C4-2B (cell line): ENCODE measurements around the gene ACAD10.
"Not testable (repeated sequence)": the region's sequence is repeated elsewhere in the genome, so short reads cannot be mapped to it uniquely, and the experiment has no call there.

Source experiments
- H3K27ac ChIP-seq: fragments of 450-650 bp; 2 replicates; pipeline ENCODE4 v1.5.1; 2017
- ZFX ChIP-seq: fragments of 450-650 bp; IDR thresholded peaks from 2 replicates; pipeline ENCODE4 v1.6.1; 2017
- TF ChIP-seq, protein P1 (sequence below): fragments of 450-650 bp; conservative IDR thresholded peaks from 2 replicates; pipeline ENCODE4 v1.5.1; 2017; ENCODE audit warnings: mild to moderate bottlenecking

The ACAD10 gene

DNA sequence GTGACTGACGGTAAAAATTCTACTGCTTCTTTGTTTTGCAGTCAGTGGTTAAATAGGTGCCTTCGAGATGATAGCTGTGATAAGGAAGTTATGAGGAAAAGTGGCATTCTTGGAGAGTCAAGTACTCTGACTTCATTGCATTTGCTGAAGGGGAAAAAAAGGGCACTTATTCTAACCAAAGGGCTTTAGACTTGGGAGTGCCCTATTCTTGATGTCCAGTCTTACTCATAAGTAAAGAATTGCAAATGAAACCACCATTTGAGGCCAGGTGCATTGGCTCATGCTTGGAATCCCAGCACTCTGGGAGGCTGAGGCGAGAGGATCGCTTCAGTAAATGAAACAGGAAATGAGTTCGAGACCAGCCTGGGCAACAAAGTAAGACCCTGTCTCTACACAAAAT, 40.4 kb upstream of the ACAD10 start:
- no peak overlapping the region for H3K27ac ChIP-seq

DNA sequence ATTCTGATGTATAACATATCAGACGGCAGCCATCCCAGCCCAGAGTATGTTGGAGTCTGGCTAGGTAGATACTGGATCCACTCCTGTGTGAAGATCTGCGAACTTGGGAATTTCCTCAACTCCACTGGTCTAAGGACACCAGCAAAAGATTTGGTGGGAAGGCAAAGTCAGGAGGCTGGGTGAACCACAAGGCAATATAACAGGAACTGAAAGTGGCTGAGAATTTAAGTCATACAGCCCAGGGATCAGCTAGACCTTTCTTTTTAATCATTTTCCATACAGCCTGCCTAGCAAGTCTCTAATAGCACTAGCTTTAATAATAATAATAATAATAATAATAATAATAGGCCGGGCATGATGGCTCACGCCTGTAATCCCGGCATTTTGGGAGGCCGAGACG, 34.9 kb upstream of the ACAD10 start:
- no peak overlapping the region for H3K27ac ChIP-seq
- TF ChIP-seq, protein P1, sequence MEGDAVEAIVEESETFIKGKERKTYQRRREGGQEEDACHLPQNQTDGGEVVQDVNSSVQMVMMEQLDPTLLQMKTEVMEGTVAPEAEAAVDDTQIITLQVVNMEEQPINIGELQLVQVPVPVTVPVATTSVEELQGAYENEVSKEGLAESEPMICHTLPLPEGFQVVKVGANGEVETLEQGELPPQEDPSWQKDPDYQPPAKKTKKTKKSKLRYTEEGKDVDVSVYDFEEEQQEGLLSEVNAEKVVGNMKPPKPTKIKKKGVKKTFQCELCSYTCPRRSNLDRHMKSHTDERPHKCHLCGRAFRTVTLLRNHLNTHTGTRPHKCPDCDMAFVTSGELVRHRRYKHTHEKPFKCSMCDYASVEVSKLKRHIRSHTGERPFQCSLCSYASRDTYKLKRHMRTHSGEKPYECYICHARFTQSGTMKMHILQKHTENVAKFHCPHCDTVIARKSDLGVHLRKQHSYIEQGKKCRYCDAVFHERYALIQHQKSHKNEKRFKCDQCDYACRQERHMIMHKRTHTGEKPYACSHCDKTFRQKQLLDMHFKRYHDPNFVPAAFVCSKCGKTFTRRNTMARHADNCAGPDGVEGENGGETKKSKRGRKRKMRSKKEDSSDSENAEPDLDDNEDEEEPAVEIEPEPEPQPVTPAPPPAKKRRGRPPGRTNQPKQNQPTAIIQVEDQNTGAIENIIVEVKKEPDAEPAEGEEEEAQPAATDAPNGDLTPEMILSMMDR = no peak
- no peak for TF ChIP-seq ZFX

More for the DNA sequence above, 40.4 kb upstream of the ACAD10 start:
- TF ChIP-seq, protein P1 = no peak
- TF ChIP-seq ZFX = no peak

- not testable (repeated sequence) for H3K27ac ChIP-seq
Measured at GRCh38 chr12:111652530-111652929, 33.3 kb upstream of the ACAD10 start.

DNA sequence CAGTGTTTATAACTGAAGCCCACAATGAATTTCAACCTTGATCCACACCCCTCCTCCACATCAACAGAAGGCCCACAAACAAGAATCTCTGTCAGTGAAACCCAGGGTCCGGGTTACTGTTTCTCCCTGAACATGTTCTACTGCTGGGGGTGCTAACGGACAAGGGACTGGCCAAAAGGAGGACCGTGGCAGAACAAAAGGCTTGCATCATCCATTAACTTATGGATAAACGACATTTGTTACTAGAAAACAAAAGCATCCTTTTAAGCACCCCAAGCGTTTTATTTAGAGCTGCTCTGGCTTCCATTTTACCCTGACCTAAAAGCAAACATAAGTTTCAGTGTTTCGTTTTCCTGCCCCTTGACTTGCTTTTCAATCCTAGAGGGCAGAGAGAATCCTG, 32.3 kb upstream of the ACAD10 start:
- TF ChIP-seq ZFX = no peak
- TF ChIP-seq, protein P1 = no peak

GRCh38 chr12:111655356-111655755, 30.5 kb upstream of the ACAD10 start:
- TF ChIP-seq ZFX = no peak
- TF ChIP-seq, protein P1 = no peak
- H3K27ac ChIP-seq = no peak overlapping the region

More for the DNA sequence above, 32.3 kb upstream of the ACAD10 start:
- no peak overlapping the region for H3K27ac ChIP-seq

DNA sequence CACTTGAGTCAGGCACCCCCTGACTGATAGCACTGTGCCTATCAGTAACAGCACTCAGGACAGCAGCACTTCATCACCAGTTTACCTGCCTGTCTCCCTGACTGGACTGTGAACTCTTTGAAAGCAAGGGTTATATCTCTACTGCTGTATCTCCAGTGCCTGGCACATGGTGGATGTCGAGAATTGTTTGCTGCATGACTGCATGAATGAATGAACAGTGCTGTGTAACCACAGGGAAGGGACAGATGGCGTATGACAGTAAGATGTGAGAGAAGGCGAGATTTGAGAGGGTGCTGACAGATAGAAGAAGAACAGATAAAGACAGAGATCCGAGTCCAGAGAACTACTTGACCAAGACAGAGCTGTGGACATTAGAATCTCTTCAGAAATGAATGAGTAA, 29.8 kb upstream of the ACAD10 start:
- no peak overlapping the region for H3K27ac ChIP-seq
- TF ChIP-seq, protein P1 = no peak
- TF ChIP-seq ZFX = no peak

DNA sequence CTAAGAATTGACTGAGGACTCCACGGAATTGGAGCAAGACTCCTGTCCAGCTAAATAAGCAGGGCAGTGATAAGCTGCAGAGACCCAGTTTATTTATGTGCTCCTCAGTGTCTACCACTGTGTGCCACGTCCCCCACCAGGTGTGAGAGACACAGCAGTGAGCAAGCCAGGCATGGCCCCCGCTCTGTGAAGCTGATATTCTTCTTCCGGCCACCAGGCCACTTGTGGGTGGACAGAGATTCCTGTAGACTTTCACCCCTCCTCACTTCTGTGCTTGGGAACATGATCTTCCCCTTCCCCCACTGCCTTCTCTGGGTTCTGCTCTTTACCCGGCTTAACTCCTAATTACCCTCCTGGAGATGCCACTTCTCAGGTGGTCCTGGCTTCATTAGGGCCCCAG, 21.4 kb upstream of the ACAD10 start:
- no peak overlapping the region for H3K27ac ChIP-seq
- TF ChIP-seq, protein P1 = no peak
- no peak for TF ChIP-seq ZFX

DNA sequence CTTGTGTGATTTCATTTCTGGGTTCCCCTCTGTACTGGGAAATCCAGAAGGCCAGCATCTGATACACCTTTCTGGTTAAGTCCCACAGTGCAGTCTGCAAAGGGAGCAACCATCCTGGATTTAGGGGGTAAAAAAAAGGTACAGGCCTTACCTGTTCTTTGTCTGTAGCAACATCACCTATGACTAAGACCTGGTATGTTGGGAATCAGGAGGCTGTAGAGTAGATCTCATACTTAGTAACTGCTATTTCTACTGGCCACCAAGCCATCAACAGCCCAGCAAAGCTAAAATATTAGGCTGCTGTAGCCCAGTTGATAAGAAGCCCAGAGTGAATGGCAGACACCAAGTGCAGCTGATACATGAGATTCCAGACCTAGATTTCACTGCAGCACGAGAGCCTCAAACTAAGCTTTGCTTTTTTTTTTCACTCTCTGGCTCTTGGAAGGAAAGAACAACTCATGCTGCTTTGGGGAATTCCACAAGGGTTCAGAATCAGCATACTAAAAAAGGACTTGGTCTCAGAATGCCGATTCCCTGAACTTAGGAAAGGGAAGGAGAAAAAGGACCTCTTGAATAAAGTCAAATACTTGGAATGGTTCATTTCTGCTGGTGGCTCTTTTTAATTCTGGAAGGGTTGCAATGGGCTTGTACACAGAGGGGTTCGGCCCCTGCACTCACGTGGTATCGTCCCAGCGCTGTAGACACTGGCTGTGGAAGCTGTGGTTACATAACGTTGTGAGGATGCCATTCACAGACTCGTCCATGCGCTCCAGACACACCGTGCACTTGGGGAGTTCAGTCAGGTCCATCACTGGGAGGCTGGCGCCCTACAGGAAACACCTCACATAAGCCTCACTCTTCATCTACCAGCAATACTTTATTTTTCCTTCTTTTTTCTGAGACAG, 20.6 kb upstream of the ACAD10 start:
- H3K27ac ChIP-seq = no peak overlapping the region
- TF ChIP-seq ZFX = no peak
- TF ChIP-seq, protein P1 = no peak
